Pancreas (tissue), 10 donors: ENCODE results near the gene POT1. TPM values are rescaled to one million over a fixed set of nuclear protein-coding genes. Genes with fewer than 3 reads are reported as not detected.

Source experiments
- ATAC-seq, 4 donors: fragments of 200-7000 bp; cut with Tn5 transposase; one replicate each; pipeline versions ENCODE4 v1.8.0 to v1.9.1; 2020; ENCODE audit warnings: mild to moderate bottlenecking in 4 of 4, moderate library complexity in 4 of 4
- DNase-seq, 6 donors: peaks; one replicate each; pipeline ENCODE4 v3.0.0-alpha.2; 2020
- FAIRE-seq: peaks from 2 replicates; lab custom pipeline; 2012; peaks lifted over from hg19 to GRCh38; lab: Jason Lieb, UNC
- H3K27ac ChIP-seq, 4 donors: fragments of 200-600 bp; sonication (generic); 1 replicate in 3 of 4; 2 replicates in 1 of 4; pipeline versions ENCODE4 v1.5.0 to v1.8.0; 2020
- H3K27me3 ChIP-seq, 4 donors: fragments of 200-600 bp; one replicate each; pipeline ENCODE4 v1.8.0; 2021
- H3K36me3 ChIP-seq, 3 donors: fragments of 200-600 bp; sonication (generic) in 1 of 3; one replicate each; pipeline versions ENCODE4 v1.5.0 to v1.8.0; 2020 to 2021
- H3K4me1 ChIP-seq, 3 donors: fragments of 200-600 bp; one replicate each; pipeline ENCODE4 v1.8.0; 2021
- H3K4me3 ChIP-seq, 4 donors: fragments of 200-600 bp; sonication (generic) in 2 of 4; one replicate each; pipeline versions ENCODE4 v1.5.0 to v1.8.0; 2020 to 2021
- H3K9me3 ChIP-seq, 4 donors: fragments of 200-600 bp; one replicate each; pipeline ENCODE4 v1.8.0; 2021
- CTCF ChIP-seq, 4 donors: fragments of 200-600 bp; sonication (generic) in 3 of 4; IDR thresholded peaks; one replicate each; pipeline versions ENCODE4 v1.5.0 to v1.8.0; 2021; ENCODE audit warnings: antibody characterized with exemption in 4 of 4
- WGBS, 2 donors: extraction: QIAGEN DNeasy Blood & Tissue Kit; methylation state at CpG; one replicate each; pipeline ENCODE4 v1.1.7; 2013; 5-methylcytosine and 5-hydroxymethylcytosine counted together
- intact Hi-C, 3 donors: fragments of 100-400 bp; cut with DNase I; formaldehyde crosslinking; loops; one replicate each; pipeline versions ENCODE4 v1.11.1 to v1.14.2; 2022
- polyA plus RNA-seq, 2 donors: library from polyadenylated mRNA; stranded (reverse); fragments of 200-250 nt; gene quantifications; one replicate each; pipeline ENCODE4 v1.2.3, GENCODE V29; 2013
- total RNA-seq, 6 donors: library from RNA; stranded (reverse); fragmentation: NEBNext Ultra II Directional in 4 of 6; extraction: Animal tissue kit (Norgen Biotek cat#: 25700) in 4 of 6; gene quantifications; one replicate each; pipeline versions ENCODE4 v1.2.1 to v1.2.4, GENCODE V29; 2021 to 2023
- donor health status: healthy with polysubstance abuse.
- donor health status: DM: no; HTN: no; CAD: no; lungs with moderate emphysema.
- donor health status: DM: no; HTN: no; CAD: no.
- donor health status: control.
- donor health status: control.
- donor health status: Bipolar disorder and iron deficiency.
- donor health status: DM: yes; HTN: yes; CAD: no.
- donor health status: DM: no; HTN: no; CAD: no.
- donor health status: DM: no; HTN: no; CAD: no.
- donor health status: DM: yes; HTN: yes; CAD: no.

POT1 gene
- total and polyA plus RNA-seq, 8 donors, result 2.5 to 9.8 (median 7.2) TPM

DNA sequence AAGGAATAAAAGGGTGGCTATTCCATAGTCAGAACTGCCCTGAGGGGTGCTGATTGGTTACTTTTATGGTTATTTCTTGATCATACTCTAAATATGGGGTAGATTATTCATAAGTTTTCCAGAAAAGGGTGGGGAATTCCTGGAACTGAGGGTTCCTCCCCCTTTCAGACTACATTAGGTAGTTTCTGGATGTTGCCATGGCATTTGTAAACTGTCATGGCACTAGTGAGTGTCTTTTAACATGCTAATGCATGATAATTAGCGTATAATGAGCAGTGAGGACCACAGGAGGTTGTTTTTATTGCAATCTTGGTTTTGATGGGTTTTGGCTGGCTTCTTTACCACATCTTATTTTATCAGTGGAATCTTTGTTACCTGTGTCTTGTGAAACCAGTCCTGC is 26.5 kb upstream of the POT1 start:
- ATAC-seq (no peak), DNase-seq (no peak), FAIRE-seq (no peak)
- H3K27me3 ChIP-seq, result no peaks in the 10 kb centered on the region
- 76 to 77% methylated on average over 1 of the region's 1 CpG for WGBS, 2 donors
- H3K4me1 ChIP-seq, result peaks cover 0 to 1% (median 0%) of the 10 kb centered on the region in 3 donors
- no peak overlapping the region for H3K4me3 ChIP-seq
- H3K27ac ChIP-seq, result no peak overlapping the region
- TF ChIP-seq CTCF (IDR thresholded peaks at IDR 0.05), result no peak
- intact Hi-C loops, result no loop called here
- H3K9me3 ChIP-seq, result no peaks in the 10 kb centered on the region
- no peaks in the 10 kb centered on the region for H3K36me3 ChIP-seq

GRCh38 chr7:124954790-124955189 is 25.2 kb upstream of the POT1 start:
- H3K4me3 ChIP-seq, result no peak overlapping the region
- H3K4me1 ChIP-seq, result peaks cover 0 to 5% (median 0%) of the 10 kb centered on the region in 3 donors
- no peak overlapping the region for H3K27ac ChIP-seq
- no peaks in the 10 kb centered on the region for H3K27me3 ChIP-seq
- intact Hi-C loops, result no loop called here
- DNase-seq (no peak), ATAC-seq (no peak), FAIRE-seq (no peak)
- no peaks in the 10 kb centered on the region for H3K9me3 ChIP-seq
- no peak for TF ChIP-seq CTCF (IDR thresholded peaks at IDR 0.05)
- H3K36me3 ChIP-seq, result no peaks in the 10 kb centered on the region

DNA sequence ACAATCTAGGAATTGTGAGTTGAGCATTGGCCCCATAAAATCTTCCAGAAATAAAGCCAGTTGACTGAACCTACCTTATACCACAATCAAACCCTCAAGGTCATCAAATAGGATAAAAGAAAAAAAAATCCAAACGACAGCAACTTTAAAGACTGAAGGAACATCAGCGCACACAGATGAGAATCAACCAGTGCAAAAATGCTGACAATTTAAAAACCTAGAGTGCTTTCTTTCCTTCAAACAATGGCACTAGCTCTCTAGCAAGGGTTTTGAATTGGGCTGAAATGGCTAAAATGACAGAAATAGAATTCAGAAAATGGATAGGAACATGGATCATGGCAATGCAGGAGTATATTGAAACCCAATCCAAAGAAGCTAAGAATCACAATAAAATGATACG is 16.1 kb upstream of the POT1 start:
- Histone ChIP-seq H3K36me3 (no peaks in the 10 kb centered on the region), H3K4me1 (no peaks in the 10 kb centered on the region), H3K4me3 (no peak overlapping the region), H3K27me3 (no peaks in the 10 kb centered on the region), H3K27ac (no peak overlapping the region), H3K9me3 (peaks cover 0 to 5% (median 0%) of the 10 kb centered on the region in 4 donors)
- ATAC-seq, result no peak
- FAIRE-seq, result no peak
- no peak for TF ChIP-seq CTCF (IDR thresholded peaks at IDR 0.05)
- DNase-seq, result no peak
- 89 to 92% methylated on average over 3 of the region's 3 CpGs for WGBS, 2 donors
- intact Hi-C loops, result no loop called here

DNA sequence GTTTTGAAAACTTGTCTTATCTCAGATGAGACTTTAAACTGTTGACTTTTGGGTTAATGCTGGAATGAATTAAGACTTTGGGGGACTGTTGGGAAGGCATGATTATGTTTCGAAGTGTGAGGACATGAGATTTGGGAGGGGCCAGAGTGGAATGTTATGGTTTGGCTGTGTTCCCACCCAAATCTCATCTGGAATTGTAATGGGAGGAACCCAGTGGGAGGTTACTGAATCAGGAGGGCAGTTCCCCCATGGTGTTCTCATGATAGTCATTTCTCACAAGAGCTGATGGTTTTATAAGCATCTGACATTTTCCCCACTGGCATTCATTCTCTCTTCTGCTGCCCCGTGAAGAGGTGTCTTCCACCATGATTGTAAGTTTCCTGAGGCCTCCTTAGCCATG is 13.8 kb upstream of the POT1 start:
- Histone ChIP-seq H3K36me3 (no peaks in the 10 kb centered on the region), H3K9me3 (peaks cover 0 to 5% (median 0%) of the 10 kb centered on the region in 4 donors), H3K27me3 (no peaks in the 10 kb centered on the region), H3K27ac (no peak overlapping the region), H3K4me3 (no peak overlapping the region), H3K4me1 (no peaks in the 10 kb centered on the region)
- FAIRE-seq, result no peak
- intact Hi-C loops, result no loop called here
- TF ChIP-seq CTCF (IDR thresholded peaks at IDR 0.05), result no peak
- 81 to 95% methylated on average over 2 of the region's 2 CpGs for WGBS, 2 donors
- ATAC-seq, result no peak
- no peak for DNase-seq

- TF ChIP-seq CTCF (IDR thresholded peaks at IDR 0.05), result no peak
- FAIRE-seq (no peak), ATAC-seq (no peak), DNase-seq (no peak)
- no peak overlapping the region for H3K4me3 ChIP-seq
- H3K27me3 ChIP-seq, result no peaks in the 10 kb centered on the region
- peaks cover 0 to 5% (median 0%) of the 10 kb centered on the region in 4 donors for H3K9me3 ChIP-seq
- H3K27ac ChIP-seq, result no peak overlapping the region
- 72 to 79% methylated on average over 4 of the region's 4 CpGs for WGBS, 2 donors
- no peaks in the 10 kb centered on the region for H3K4me1 ChIP-seq
- intact Hi-C loops, result no loop called here
- H3K36me3 ChIP-seq, result no peaks in the 10 kb centered on the region
Measured at GRCh38 chr7:124942399-124942798, 12.8 kb upstream of the POT1 start.
